ENCODE results near the gene ELAVL4.

The ELAVL4 gene

DNA sequence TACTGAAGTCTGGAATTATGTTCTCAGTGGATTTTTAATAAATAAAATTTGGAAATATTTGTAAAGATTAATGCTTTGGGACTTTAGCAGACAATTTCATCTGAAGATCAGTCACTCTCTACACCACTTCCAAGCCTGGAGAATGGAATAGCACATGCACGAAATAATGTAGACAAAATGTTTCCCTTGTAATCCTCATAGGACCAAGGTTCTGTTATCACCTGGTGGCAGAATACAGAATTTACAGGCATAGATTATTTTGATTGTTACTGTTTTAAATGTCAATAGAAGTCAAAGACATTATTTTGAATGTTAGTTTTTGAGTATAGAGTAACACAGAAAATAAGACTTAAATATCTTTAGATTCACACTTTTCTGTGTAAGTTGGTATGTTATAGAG is 9.1 kb upstream of the ELAVL4 start:
- TF ChIP-seq ZNF565 (CRISPR knock-in tag; conservative IDR thresholded peaks at IDR 0.05; ENCODE audit: low read depth) (no peak), ZFP30 (CRISPR knock-in tag; IDR thresholded peaks at IDR 0.05) (no peak), SNAI2 (CRISPR knock-in tag; IDR thresholded peaks at IDR 0.05) (no peak), TOX (CRISPR knock-in tag; IDR thresholded peaks at IDR 0.05; ENCODE audit: borderline replicate concordance) (no peak), BACH2 (CRISPR knock-in tag; IDR thresholded peaks at IDR 0.05; ENCODE audit: borderline replicate concordance) (no peak), ZNF70 (CRISPR knock-in tag; IDR thresholded peaks at IDR 0.05) (no peak), OSR1 (CRISPR knock-in tag; IDR thresholded peaks at IDR 0.05) (no peak), ZC3H10 (CRISPR knock-in tag; IDR thresholded peaks at IDR 0.05) (no peak), GLIS3 (CRISPR knock-in tag; IDR thresholded peaks at IDR 0.05) (no peak), PPARA (CRISPR knock-in tag; IDR thresholded peaks at IDR 0.05; ENCODE audit: borderline replicate concordance) (no peak), ESRRG (CRISPR knock-in tag; IDR thresholded peaks at IDR 0.05) (no peak), ISL1 (CRISPR knock-in tag; IDR thresholded peaks at IDR 0.05) (no peak), ZNF8 (CRISPR knock-in tag; IDR thresholded peaks at IDR 0.05) (no peak), ZFP3 (CRISPR knock-in tag; IDR thresholded peaks at IDR 0.05) (no peak), ARNTL (CRISPR knock-in tag; IDR thresholded peaks at IDR 0.05; ENCODE audit: borderline replicate concordance, low read depth) (no peak), TCF4 (CRISPR knock-in tag; IDR thresholded peaks at IDR 0.05; ENCODE audit: borderline replicate concordance) (no peak), CSDC2 (CRISPR knock-in tag; IDR thresholded peaks at IDR 0.05) (no peak)
- TF ChIP-seq, protein P1, sequence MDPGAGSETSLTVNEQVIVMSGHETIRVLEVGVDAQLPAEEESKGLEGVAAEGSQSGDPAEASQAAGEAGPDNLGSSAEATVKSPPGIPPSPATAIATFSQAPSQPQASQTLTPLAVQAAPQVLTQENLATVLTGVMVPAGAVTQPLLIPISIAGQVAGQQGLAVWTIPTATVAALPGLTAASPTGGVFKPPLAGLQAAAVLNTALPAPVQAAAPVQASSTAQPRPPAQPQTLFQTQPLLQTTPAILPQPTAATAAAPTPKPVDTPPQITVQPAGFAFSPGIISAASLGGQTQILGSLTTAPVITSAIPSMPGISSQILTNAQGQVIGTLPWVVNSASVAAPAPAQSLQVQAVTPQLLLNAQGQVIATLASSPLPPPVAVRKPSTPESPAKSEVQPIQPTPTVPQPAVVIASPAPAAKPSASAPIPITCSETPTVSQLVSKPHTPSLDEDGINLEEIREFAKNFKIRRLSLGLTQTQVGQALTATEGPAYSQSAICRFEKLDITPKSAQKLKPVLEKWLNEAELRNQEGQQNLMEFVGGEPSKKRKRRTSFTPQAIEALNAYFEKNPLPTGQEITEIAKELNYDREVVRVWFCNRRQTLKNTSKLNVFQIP (CRISPR knock-in tag; IDR thresholded peaks at IDR 0.05; ENCODE audit: borderline replicate concordance, low read depth) = no peak
- TF ChIP-seq, protein P2, sequence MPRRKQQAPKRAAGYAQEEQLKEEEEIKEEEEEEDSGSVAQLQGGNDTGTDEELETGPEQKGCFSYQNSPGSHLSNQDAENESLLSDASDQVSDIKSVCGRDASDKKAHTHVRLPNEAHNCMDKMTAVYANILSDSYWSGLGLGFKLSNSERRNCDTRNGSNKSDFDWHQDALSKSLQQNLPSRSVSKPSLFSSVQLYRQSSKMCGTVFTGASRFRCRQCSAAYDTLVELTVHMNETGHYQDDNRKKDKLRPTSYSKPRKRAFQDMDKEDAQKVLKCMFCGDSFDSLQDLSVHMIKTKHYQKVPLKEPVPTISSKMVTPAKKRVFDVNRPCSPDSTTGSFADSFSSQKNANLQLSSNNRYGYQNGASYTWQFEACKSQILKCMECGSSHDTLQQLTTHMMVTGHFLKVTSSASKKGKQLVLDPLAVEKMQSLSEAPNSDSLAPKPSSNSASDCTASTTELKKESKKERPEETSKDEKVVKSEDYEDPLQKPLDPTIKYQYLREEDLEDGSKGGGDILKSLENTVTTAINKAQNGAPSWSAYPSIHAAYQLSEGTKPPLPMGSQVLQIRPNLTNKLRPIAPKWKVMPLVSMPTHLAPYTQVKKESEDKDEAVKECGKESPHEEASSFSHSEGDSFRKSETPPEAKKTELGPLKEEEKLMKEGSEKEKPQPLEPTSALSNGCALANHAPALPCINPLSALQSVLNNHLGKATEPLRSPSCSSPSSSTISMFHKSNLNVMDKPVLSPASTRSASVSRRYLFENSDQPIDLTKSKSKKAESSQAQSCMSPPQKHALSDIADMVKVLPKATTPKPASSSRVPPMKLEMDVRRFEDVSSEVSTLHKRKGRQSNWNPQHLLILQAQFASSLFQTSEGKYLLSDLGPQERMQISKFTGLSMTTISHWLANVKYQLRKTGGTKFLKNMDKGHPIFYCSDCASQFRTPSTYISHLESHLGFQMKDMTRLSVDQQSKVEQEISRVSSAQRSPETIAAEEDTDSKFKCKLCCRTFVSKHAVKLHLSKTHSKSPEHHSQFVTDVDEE (CRISPR knock-in tag; IDR thresholded peaks at IDR 0.05) = no peak
- TF ChIP-seq, protein P3, sequence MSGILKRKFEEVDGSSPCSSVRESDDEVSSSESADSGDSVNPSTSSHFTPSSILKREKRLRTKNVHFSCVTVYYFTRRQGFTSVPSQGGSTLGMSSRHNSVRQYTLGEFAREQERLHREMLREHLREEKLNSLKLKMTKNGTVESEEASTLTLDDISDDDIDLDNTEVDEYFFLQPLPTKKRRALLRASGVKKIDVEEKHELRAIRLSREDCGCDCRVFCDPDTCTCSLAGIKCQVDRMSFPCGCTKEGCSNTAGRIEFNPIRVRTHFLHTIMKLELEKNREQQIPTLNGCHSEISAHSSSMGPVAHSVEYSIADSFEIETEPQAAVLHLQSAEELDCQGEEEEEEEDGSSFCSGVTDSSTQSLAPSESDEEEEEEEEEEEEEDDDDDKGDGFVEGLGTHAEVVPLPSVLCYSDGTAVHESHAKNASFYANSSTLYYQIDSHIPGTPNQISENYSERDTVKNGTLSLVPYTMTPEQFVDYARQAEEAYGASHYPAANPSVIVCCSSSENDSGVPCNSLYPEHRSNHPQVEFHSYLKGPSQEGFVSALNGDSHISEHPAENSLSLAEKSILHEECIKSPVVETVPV (CRISPR knock-in tag; IDR thresholded peaks at IDR 0.05) = no peak
- no peak for ATAC-seq

DNA sequence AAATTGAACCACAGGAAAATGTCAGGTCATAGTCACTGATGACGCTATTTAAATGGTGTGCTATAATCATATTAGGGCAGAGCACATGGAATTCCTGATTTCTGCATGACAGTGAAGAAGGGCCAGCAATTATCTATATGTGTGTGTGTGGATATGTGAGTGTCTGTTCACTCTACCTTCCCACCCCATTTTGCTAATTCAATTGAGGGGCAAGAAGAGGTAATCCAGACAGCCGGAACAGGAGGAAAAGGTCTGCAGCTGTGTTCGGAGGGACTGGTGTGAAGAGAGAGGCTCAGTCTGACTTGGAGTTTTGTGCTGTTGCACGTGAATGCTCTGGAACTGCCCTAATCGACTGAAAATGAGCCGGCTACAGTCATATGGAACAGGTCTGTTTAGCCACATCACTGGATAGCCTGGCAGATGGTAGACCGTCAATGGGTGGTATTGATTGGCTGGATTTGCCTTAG is 5.1 kb upstream of the ELAVL4 start:
- ATAC-seq = peak; percentile 48
- TF ChIP-seq ZFP30 (CRISPR knock-in tag; IDR thresholded peaks at IDR 0.05) (0 out of 2 replicates have a peak, but pooled peaks have one; percentile 7), OSR1 (CRISPR knock-in tag; IDR thresholded peaks at IDR 0.05) (no peak), BACH2 (CRISPR knock-in tag; IDR thresholded peaks at IDR 0.05; ENCODE audit: borderline replicate concordance) (peak; percentile 38; the same call in 1 of the 2 replicates), SNAI2 (CRISPR knock-in tag; IDR thresholded peaks at IDR 0.05) (0 out of 2 replicates have a peak, but pooled peaks have one; percentile 44), ZC3H10 (CRISPR knock-in tag; IDR thresholded peaks at IDR 0.05) (no peak), CSDC2 (CRISPR knock-in tag; IDR thresholded peaks at IDR 0.05) (0 out of 2 replicates have a peak, but pooled peaks have one; percentile 19), TCF4 (CRISPR knock-in tag; IDR thresholded peaks at IDR 0.05; ENCODE audit: borderline replicate concordance) (peak; percentile 96), ZFP3 (CRISPR knock-in tag; IDR thresholded peaks at IDR 0.05) (peak; percentile 77), TOX (CRISPR knock-in tag; IDR thresholded peaks at IDR 0.05; ENCODE audit: borderline replicate concordance) (no peak), PPARA (CRISPR knock-in tag; IDR thresholded peaks at IDR 0.05; ENCODE audit: borderline replicate concordance) (0 out of 2 replicates have a peak, but pooled peaks have one; percentile 4), ESRRG (CRISPR knock-in tag; IDR thresholded peaks at IDR 0.05) (0 out of 2 replicates have a peak, but pooled peaks have one; percentile 15), GLIS3 (CRISPR knock-in tag; IDR thresholded peaks at IDR 0.05) (peak; percentile 51; the same call in 1 of the 2 replicates), ARNTL (CRISPR knock-in tag; IDR thresholded peaks at IDR 0.05; ENCODE audit: borderline replicate concordance, low read depth) (0 out of 2 replicates have a peak, but pooled peaks have one; percentile 42), ZNF565 (CRISPR knock-in tag; conservative IDR thresholded peaks at IDR 0.05; ENCODE audit: low read depth) (peak; percentile 65; the same call in 1 of the 2 replicates)
- TF ChIP-seq, protein P3 (CRISPR knock-in tag; IDR thresholded peaks at IDR 0.05) = peak; percentile 58
- TF ChIP-seq, protein P1 (CRISPR knock-in tag; IDR thresholded peaks at IDR 0.05; ENCODE audit: borderline replicate concordance, low read depth) = no peak
- TF ChIP-seq, protein P4, sequence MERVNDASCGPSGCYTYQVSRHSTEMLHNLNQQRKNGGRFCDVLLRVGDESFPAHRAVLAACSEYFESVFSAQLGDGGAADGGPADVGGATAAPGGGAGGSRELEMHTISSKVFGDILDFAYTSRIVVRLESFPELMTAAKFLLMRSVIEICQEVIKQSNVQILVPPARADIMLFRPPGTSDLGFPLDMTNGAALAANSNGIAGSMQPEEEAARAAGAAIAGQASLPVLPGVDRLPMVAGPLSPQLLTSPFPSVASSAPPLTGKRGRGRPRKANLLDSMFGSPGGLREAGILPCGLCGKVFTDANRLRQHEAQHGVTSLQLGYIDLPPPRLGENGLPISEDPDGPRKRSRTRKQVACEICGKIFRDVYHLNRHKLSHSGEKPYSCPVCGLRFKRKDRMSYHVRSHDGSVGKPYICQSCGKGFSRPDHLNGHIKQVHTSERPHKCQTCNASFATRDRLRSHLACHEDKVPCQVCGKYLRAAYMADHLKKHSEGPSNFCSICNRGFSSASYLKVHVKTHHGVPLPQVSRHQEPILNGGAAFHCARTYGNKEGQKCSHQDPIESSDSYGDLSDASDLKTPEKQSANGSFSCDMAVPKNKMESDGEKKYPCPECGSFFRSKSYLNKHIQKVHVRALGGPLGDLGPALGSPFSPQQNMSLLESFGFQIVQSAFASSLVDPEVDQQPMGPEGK (CRISPR knock-in tag; IDR thresholded peaks at IDR 0.05; ENCODE audit: borderline replicate concordance) = no peak
- TF ChIP-seq, protein P5, sequence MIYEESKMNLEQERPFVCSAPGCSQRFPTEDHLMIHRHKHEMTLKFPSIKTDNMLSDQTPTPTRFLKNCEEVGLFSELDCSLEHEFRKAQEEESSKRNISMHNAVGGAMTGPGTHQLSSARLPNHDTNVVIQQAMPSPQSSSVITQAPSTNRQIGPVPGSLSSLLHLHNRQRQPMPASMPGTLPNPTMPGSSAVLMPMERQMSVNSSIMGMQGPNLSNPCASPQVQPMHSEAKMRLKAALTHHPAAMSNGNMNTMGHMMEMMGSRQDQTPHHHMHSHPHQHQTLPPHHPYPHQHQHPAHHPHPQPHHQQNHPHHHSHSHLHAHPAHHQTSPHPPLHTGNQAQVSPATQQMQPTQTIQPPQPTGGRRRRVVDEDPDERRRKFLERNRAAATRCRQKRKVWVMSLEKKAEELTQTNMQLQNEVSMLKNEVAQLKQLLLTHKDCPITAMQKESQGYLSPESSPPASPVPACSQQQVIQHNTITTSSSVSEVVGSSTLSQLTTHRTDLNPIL (CRISPR knock-in tag; IDR thresholded peaks at IDR 0.05; ENCODE audit: low read depth) = peak; percentile 57; the same call in 1 of the 2 replicates

Data from SK-N-SH treated with all-trans-retinoic acid at 6 μM for 48 hours (cell line).